K562 (cell line): Measurements from ENCODE around the gene DPAGT1. TPM values are rescaled to one million over a fixed set of nuclear protein-coding genes. Genes with fewer than 3 reads are reported as not detected.

Source experiments
- BRD4 ChIP-seq: fragments of 200-600 bp; sonication (generic); IDR thresholded peaks from 2 replicates; pipeline ENCODE4 v1.6.1; 2017; ENCODE audit warnings: inconsistent platforms
- CBX5 ChIP-seq: IDR thresholded peaks from 2 replicates; pipeline ENCODE4 v1.6.1; 2014; ENCODE audit warnings: low read depth, borderline replicate concordance
- CCAR2 ChIP-seq: fragments of 200-400 bp; formaldehyde crosslinking; IDR thresholded peaks from 2 replicates; pipeline ENCODE4 v1.6.1; 2017; ENCODE audit warnings: mild to moderate bottlenecking, low read depth, low read length
- ERF ChIP-seq: fragments of 450-650 bp; formaldehyde crosslinking; IDR thresholded peaks from 2 replicates; pipeline ENCODE4 v1.4.0; 2020; ENCODE audit warnings: mild to moderate bottlenecking, mixed read lengths
- ETV5 ChIP-seq: sonication (generic); formaldehyde crosslinking; IDR thresholded peaks from 2 replicates; pipeline ENCODE4 v1.4.0; 2020; ENCODE audit warnings: low read depth, mild to moderate bottlenecking, missing genetic modification reagents
- GTF2A2 ChIP-seq: IDR thresholded peaks from 2 replicates; pipeline ENCODE4 v1.6.1; 2016; ENCODE audit warnings: mild to moderate bottlenecking, missing genetic modification characterization, missing compliant biosample characterization
- GTF2F1 ChIP-seq: IDR thresholded peaks from 2 replicates; pipeline ENCODE4 v1.6.1; 2011; ENCODE audit warnings: low read depth, low read length, improper control_type of control experiment
- IRF9 ChIP-seq: fragments of 450-650 bp; IDR thresholded peaks from 2 replicates; pipeline ENCODE4 v1.6.1; 2016; ENCODE audit warnings: missing biosample characterization, missing genetic modification characterization
- KLF10 ChIP-seq: fragments of 250-450 bp; sonication (Bioruptor Pico); IDR thresholded peaks from 2 replicates; pipeline ENCODE4 v1.6.1; 2021; ENCODE audit warnings: matching md5 sums
- MAZ ChIP-seq, 2 experiments: fragments of 450-650 bp in 1 of 2; sonication (generic) in 1 of 2; formaldehyde crosslinking; IDR thresholded peaks in 1 of 2; conservative IDR thresholded peaks in 1 of 2; 2 replicates each; pipeline versions ENCODE4 v1.4.0 to v1.5.0; 2020; ENCODE audit warnings: mild to moderate bottlenecking in 1 of 2, missing genetic modification reagents in 1 of 2
- PHTF2 ChIP-seq: fragments of 250-450 bp; sonication (Bioruptor Pico); IDR thresholded peaks from 2 replicates; pipeline ENCODE4 v1.5.0; 2021; ENCODE audit warnings: mild to moderate bottlenecking
- RFX5 ChIP-seq: IDR thresholded peaks from 2 replicates; pipeline ENCODE4 v1.6.1; 2011; ENCODE audit warnings: low read depth, mild to moderate bottlenecking, improper control_type of control experiment, low read length
- RFX7 ChIP-seq: fragments of 250-450 bp; sonication (Bioruptor Pico); IDR thresholded peaks from 2 replicates; pipeline ENCODE4 v1.5.1; 2021; ENCODE audit warnings: mild to moderate bottlenecking
- TAF1 ChIP-seq: IDR thresholded peaks from 2 replicates; pipeline ENCODE4 v1.6.1; 2011; ENCODE audit warnings: mild to moderate bottlenecking, low read length, moderate library complexity; ENCODE audit not compliant: insufficient read depth, control insufficient read depth, severe bottlenecking; ENCODE audit errors: extremely low read depth
- ZBTB9 ChIP-seq: fragments of 450-650 bp; formaldehyde crosslinking; IDR thresholded peaks from 2 replicates; pipeline ENCODE4 v1.4.0; 2020; ENCODE audit warnings: mild to moderate bottlenecking, moderate library complexity
- ZNF224 ChIP-seq: sonication (generic); formaldehyde crosslinking; IDR thresholded peaks from 2 replicates; pipeline ENCODE4 v1.8.0; 2022; ENCODE audit warnings: mild to moderate bottlenecking, missing genetic modification reagents
- ZNF274 ChIP-seq: IDR thresholded peaks from 2 replicates; pipeline ENCODE4 v1.6.1; 2011; ENCODE audit warnings: low read depth, mild to moderate bottlenecking, low read length, moderate library complexity, borderline replicate concordance
- ZNF76 ChIP-seq: fragments of 250-450 bp; sonication (Bioruptor Pico); IDR thresholded peaks from 2 replicates; pipeline ENCODE4 v1.4.0; 2020; ENCODE audit warnings: mild to moderate bottlenecking, moderate library complexity, borderline replicate concordance
- ZNF785 ChIP-seq: fragments of 250-450 bp; sonication (Bioruptor Pico); IDR thresholded peaks from 2 replicates; pipeline ENCODE4 v1.4.0; 2020; ENCODE audit warnings: mild to moderate bottlenecking
- ZNF830 ChIP-seq: fragments of 250-450 bp; sonication (Bioruptor Pico); IDR thresholded peaks from 2 replicates; pipeline ENCODE4 v1.5.0; 2021; ENCODE audit warnings: mild to moderate bottlenecking
- polyA plus RNA-seq, 8 experiments: library from polyadenylated mRNA; depleted of rRNA in 4 of 8; stranded (reverse) in 5 of 8; unstranded in 3 of 8; fragments of >200 nt; fragmentation: Nextera tagmentation in 2 of 8; fragmentation: Illumina TruSeq in 1 of 8; extraction: Ambion mirVana in 2 of 8; extraction: Trizol in 1 of 8; gene quantifications; 2 replicates each; pipeline versions ENCODE4 v1.2.1 to v1.2.3, GENCODE V29; 2011 to 2014; ENCODE audit warnings: inconsistent platforms in 1 of 8, missing spikeins in 1 of 8
- total RNA-seq, 7 experiments: library from RNA; depleted of rRNA in 6 of 7; stranded (reverse); fragments of >200 nt in 6 of 7; fragmentation: Illumina TruSeq in 2 of 7; extraction: Trizol in 2 of 7; gene quantifications; 2 replicates each; pipeline versions ENCODE4 v1.2.1 to v1.2.3, GENCODE V29; 2011 to 2021; ENCODE audit warnings: low replicate concordance in 1 of 7
- TF ChIP-seq, protein P1 (sequence below): fragments of 450-650 bp; IDR thresholded peaks from 2 replicates; pipeline ENCODE4 v1.6.1; 2017; ENCODE audit warnings: mild to moderate bottlenecking, moderate library complexity
- TF ChIP-seq, protein P2 (sequence below), 2 experiments: fragments of 450-650 bp; IDR thresholded peaks; 2 replicates each; pipeline ENCODE4 v1.6.1; 2016
- TF ChIP-seq, protein P3 (sequence below): IDR thresholded peaks from 2 replicates; pipeline ENCODE4 v1.6.1; 2011; ENCODE audit not compliant: insufficient read length; ENCODE audit errors: extremely low read depth

DPAGT1 gene
- total and polyA plus RNA-seq, 9 of the 15 experiments (the other 6 are each of a cell fraction or from before 2014, with no cell fraction given), result 29.9 to 135 (median 85.0) TPM

DNA sequence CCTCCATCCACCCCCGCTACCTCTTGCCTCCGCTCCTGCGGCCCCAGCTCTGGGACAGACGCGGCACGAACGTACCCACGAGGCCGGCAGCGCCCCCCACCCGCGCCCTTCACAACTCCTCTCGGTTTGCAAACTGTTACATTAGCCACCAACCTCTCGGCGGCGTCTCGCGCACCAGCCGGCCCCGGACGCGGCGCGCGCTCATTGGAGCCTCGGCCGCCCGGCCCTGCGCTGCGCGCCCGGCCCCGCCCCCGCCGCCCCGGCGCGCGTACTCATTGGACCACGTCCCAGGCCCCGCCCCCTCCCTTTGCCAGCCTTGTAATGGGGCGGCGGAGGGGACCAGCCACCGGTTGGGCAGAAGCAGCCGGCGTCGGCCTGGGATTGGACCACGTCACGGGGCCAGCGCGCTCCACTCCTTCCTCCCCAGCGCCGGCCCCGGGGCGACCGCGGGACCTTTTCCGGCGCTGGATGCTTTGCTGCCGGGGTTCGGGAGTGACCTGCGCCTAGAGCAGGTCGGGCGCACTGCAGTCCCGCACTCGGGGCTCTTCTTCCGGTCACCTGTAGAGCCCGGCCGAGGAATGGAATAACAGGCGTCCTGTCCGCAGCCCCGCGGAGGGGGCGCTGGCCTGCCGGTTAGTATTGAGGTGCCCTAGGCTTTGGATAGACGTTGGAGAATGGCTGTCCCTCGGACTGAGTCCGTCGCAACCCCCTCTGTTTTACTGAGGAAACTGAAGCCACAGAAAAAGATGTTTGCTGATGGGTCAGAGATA lies 44.5 kb downstream of the DPAGT1 start, which contains the start of gene HYOU1 (continued):
- TF ChIP-seq PHTF2 (CRISPR knock-in tag) (no peak), MAZ (CRISPR knock-in tag; conservative IDR thresholded peaks at IDR 0.05 in 1 of 2, IDR thresholded peaks at IDR 0.05 in 1 of 2) (peak; percentile 76 to 91), TAF1 (peak; percentile 72), ZNF224 (CRISPR knock-in tag) (no peak), CCAR2 (no peak), RFX5 (no peak), IRF9 (no peak), BRD4 (peak; percentile 48; the same call in 1 of the 2 replicates), ZNF274 (no peak), ZNF76 (CRISPR knock-in tag) (no peak), ETV5 (CRISPR knock-in tag) (peak; percentile 80), CBX5 (no peak), ZNF830 (CRISPR knock-in tag) (peak; percentile 81; the same call in 1 of the 2 replicates), KLF10 (CRISPR knock-in tag) (no peak), GTF2F1 (no peak), ZBTB9 (CRISPR knock-in tag) (0 out of 2 replicates have a peak, but pooled peaks have one; percentile 18), ZNF785 (CRISPR knock-in tag) (no peak), GTF2A2 (tag) (no peak), RFX7 (no peak), ERF (CRISPR knock-in tag) (0 out of 2 replicates have a peak, but pooled peaks have one; percentile 43)
- TF ChIP-seq, protein P1, sequence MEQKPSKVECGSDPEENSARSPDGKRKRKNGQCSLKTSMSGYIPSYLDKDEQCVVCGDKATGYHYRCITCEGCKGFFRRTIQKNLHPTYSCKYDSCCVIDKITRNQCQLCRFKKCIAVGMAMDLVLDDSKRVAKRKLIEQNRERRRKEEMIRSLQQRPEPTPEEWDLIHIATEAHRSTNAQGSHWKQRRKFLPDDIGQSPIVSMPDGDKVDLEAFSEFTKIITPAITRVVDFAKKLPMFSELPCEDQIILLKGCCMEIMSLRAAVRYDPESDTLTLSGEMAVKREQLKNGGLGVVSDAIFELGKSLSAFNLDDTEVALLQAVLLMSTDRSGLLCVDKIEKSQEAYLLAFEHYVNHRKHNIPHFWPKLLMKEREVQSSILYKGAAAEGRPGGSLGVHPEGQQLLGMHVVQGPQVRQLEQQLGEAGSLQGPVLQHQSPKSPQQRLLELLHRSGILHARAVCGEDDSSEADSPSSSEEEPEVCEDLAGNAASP, result no peak
- TF ChIP-seq, protein P2, sequence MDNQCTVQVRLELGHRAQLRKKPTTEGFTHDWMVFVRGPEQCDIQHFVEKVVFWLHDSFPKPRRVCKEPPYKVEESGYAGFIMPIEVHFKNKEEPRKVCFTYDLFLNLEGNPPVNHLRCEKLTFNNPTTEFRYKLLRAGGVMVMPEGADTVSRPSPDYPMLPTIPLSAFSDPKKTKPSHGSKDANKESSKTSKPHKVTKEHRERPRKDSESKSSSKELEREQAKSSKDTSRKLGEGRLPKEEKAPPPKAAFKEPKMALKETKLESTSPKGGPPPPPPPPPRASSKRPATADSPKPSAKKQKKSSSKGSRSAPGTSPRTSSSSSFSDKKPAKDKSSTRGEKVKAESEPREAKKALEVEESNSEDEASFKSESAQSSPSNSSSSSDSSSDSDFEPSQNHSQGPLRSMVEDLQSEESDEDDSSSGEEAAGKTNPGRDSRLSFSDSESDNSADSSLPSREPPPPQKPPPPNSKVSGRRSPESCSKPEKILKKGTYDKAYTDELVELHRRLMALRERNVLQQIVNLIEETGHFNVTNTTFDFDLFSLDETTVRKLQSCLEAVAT (IDR thresholded peaks at IDR 0.05), result no peak; a peak in 1 of 4 replicates
- TF ChIP-seq, protein P3, sequence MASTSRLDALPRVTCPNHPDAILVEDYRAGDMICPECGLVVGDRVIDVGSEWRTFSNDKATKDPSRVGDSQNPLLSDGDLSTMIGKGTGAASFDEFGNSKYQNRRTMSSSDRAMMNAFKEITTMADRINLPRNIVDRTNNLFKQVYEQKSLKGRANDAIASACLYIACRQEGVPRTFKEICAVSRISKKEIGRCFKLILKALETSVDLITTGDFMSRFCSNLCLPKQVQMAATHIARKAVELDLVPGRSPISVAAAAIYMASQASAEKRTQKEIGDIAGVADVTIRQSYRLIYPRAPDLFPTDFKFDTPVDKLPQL, result no peak
